ENCODE results near the gene APBB1. TPM values are rescaled to one million over a fixed set of nuclear protein-coding genes. Genes with fewer than 3 reads are reported as not detected.

Gene APBB1
- total RNA-seq, 1 experiment from 2014 or later: 34.8 TPM

DNA sequence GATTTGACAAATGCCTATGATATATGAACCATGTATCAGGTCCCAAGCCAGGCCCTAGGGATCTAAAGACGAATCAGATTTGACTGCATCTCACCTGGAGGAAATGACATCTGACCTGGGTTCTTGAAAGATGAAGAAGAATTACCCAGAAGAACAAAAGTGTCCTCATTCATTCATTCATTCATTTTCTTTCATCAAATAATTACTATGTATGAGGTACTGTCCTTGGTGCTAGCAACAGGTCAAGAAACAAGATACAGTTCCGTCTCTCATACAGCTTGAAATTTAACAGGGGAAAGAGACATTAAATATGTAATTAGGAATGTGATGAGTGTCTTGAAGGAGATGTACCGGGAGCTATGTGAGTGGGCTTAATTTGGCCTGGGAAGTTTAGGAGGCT, 1.8 kb upstream of the APBB1 start:
- Histone ChIP-seq H3K27ac (ENCODE audit: insufficient read length, low read depth, low read length) (no peak overlapping the region), H2BK12ac (ENCODE audit: insufficient read length, low read depth, low read length) (no peak overlapping the region), H2AK5ac (ENCODE audit: insufficient read length, low read length) (no peak overlapping the region), H3K4me1 (ENCODE audit: insufficient read depth, low read length) (0 out of 2 replicates have a peak, but pooled peaks cover 3% of the 10 kb centered on the region), H3K9ac (ENCODE audit: extremely low read depth, insufficient read length, low read length) (no peak overlapping the region), H3T11ph (ENCODE audit: low read length) (no peak overlapping the region), H3K79me1 (ENCODE audit: insufficient read depth, low read depth, low read length, poor library complexity, severe bottlenecking) (no peaks in the 10 kb centered on the region), H3K79me2 (ENCODE audit: insufficient read depth, low read length) (no peaks in the 10 kb centered on the region), H2AFZ (ENCODE audit: low read length) (no peak overlapping the region), H4K8ac (replicated peaks; ENCODE audit: insufficient read length, low read depth, low read length) (no peak overlapping the region), H3K18ac (ENCODE audit: insufficient read length, low read depth, low read length) (no peak overlapping the region), H3K4ac (ENCODE audit: low read depth, low read length) (no peak overlapping the region), H4K20me1 (ENCODE audit: control insufficient read depth, insufficient read depth, insufficient read length) (no peaks in the 10 kb centered on the region), H3K56ac (ENCODE audit: insufficient read length, low read depth, low read length) (no peak overlapping the region), H3K27me3 (ENCODE audit: insufficient read depth, low read length) (peaks cover 5% of the 10 kb centered on the region; the same call in 1 of the 2 replicates), H2BK15ac (ENCODE audit: low read depth, low read length) (no peak overlapping the region), H3K23ac (ENCODE audit: insufficient read length, low read depth, low read length) (no peak overlapping the region), H3K4me2 (ENCODE audit: insufficient read depth, insufficient read length, low read length) (no peak overlapping the region), H2BK120ac (ENCODE audit: low read depth, low read length, poor library complexity, severe bottlenecking) (no peak overlapping the region), H4K91ac (ENCODE audit: insufficient read length, low read depth, low read length) (no peak overlapping the region), H3K9me3 (ENCODE audit: control insufficient read depth, low read depth, low read length) (no peaks in the 10 kb centered on the region), H2BK5ac (ENCODE audit: insufficient read length, low read length) (no peak overlapping the region), H4K5ac (ENCODE audit: insufficient read length, low read depth, low read length) (no peak overlapping the region), H3K23me2 (ENCODE audit: insufficient read length, low read depth, low read length, poor library complexity, severe bottlenecking) (peaks cover 6% of the 10 kb centered on the region), H2BK20ac (ENCODE audit: low read depth, low read length, poor library complexity, severe bottlenecking) (no peak overlapping the region), H3K14ac (ENCODE audit: insufficient read depth, low read length) (no peak overlapping the region)
- Mint-ChIP-seq H3K4me1 (peaks cover 3 to 4% of the 10 kb centered on the region in 2 experiments), H3K27me3 (ENCODE audit: low read depth) (peaks cover 43% of the 10 kb centered on the region), H3K27ac (no peak overlapping the region), H3K9me3 (no peaks in the 10 kb centered on the region), H3K4me3 (no peak overlapping the region), H3K36me3 (ENCODE audit: insufficient read depth in 1 of 3, low read depth in 3 of 3) (no peaks in the 10 kb centered on the region)
- DNase-seq: no peak
- WGBS (ENCODE audit: extremely low coverage, insufficient read length, low lambda C conversion rate): no CpG with 5 or more reads among the region's 3 CpGs
- TF ChIP-seq, protein P1, sequence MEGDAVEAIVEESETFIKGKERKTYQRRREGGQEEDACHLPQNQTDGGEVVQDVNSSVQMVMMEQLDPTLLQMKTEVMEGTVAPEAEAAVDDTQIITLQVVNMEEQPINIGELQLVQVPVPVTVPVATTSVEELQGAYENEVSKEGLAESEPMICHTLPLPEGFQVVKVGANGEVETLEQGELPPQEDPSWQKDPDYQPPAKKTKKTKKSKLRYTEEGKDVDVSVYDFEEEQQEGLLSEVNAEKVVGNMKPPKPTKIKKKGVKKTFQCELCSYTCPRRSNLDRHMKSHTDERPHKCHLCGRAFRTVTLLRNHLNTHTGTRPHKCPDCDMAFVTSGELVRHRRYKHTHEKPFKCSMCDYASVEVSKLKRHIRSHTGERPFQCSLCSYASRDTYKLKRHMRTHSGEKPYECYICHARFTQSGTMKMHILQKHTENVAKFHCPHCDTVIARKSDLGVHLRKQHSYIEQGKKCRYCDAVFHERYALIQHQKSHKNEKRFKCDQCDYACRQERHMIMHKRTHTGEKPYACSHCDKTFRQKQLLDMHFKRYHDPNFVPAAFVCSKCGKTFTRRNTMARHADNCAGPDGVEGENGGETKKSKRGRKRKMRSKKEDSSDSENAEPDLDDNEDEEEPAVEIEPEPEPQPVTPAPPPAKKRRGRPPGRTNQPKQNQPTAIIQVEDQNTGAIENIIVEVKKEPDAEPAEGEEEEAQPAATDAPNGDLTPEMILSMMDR (conservative IDR thresholded peaks at IDR 0.05): no peak

Data from H9 (cell line).